ENCODE results near the gene PLD5. TPM values are rescaled to one million over a fixed set of nuclear protein-coding genes. Genes with fewer than 3 reads are reported as not detected.
"Not testable (repeated sequence)": the region's sequence is repeated elsewhere in the genome, so short reads cannot be mapped to it uniquely, and the experiment has no call there.

Gene PLD5
- total RNA-seq, 1 donor from 2014 or later, result 1.0 TPM

- Mint-ChIP-seq H3K4me1 (ENCODE audit: low read depth) (no peaks in the 10 kb centered on the region), H3K9me3 (ENCODE audit: low read depth) (no peaks in the 10 kb centered on the region), H3K27ac (no peak overlapping the region), H3K4me3 (ENCODE audit: low read depth) (no peak overlapping the region), H3K27me3 (no peaks in the 10 kb centered on the region), H3K36me3 (ENCODE audit: insufficient read depth) (no peaks in the 10 kb centered on the region)
- no peak for DNase-seq (ENCODE audit: low spot score, unreplicated experiment)
- no peak for TF ChIP-seq CTCF (IDR thresholded peaks at IDR 0.05; ENCODE audit: unreplicated experiment)
These were observed 338.8 kb downstream of the PLD5 start for GRCh38 chr1:242185731-242186130.

- Mint-ChIP-seq H3K36me3 (ENCODE audit: insufficient read depth) (no peaks in the 10 kb centered on the region), H3K4me1 (ENCODE audit: low read depth) (no peaks in the 10 kb centered on the region), H3K27ac (no peak overlapping the region), H3K9me3 (ENCODE audit: low read depth) (no peaks in the 10 kb centered on the region), H3K27me3 (no peaks in the 10 kb centered on the region), H3K4me3 (ENCODE audit: low read depth) (no peak overlapping the region)
- no peak for TF ChIP-seq CTCF (IDR thresholded peaks at IDR 0.05; ENCODE audit: unreplicated experiment)
- no peak for DNase-seq (ENCODE audit: low spot score, unreplicated experiment)
These were observed 339.5 kb downstream of the PLD5 start for GRCh38 chr1:242184955-242185354.

GRCh38 chr1:242179767-242180166, 344.7 kb downstream of the PLD5 start:
- H3K9me3 Mint-ChIP-seq (ENCODE audit: low read depth), result peaks cover 11% of the 10 kb centered on the region
- not testable (repeated sequence) for H3K27me3 Mint-ChIP-seq; H3K4me3 Mint-ChIP-seq (ENCODE audit: low read depth); DNase-seq (ENCODE audit: low spot score, unreplicated experiment); H3K36me3 Mint-ChIP-seq (ENCODE audit: insufficient read depth); H3K4me1 Mint-ChIP-seq (ENCODE audit: low read depth); H3K27ac Mint-ChIP-seq

GRCh38 chr1:242178924-242179708, 345.4 kb downstream of the PLD5 start:
- TF ChIP-seq CTCF (IDR thresholded peaks at IDR 0.05; ENCODE audit: unreplicated experiment), result no peak
- no peak for DNase-seq (ENCODE audit: low spot score, unreplicated experiment)
- no peaks in the 10 kb centered on the region for H3K36me3 Mint-ChIP-seq (ENCODE audit: insufficient read depth)

GRCh38 chr1:242178436-242178835, 346.1 kb downstream of the PLD5 start:
- no peak overlapping the region for H3K27ac Mint-ChIP-seq
- H3K4me1 Mint-ChIP-seq (ENCODE audit: low read depth), result no peaks in the 10 kb centered on the region
- no peak for DNase-seq (ENCODE audit: low spot score, unreplicated experiment)
- H3K9me3 Mint-ChIP-seq (ENCODE audit: low read depth), result peaks cover 11% of the 10 kb centered on the region
- no peaks in the 10 kb centered on the region for H3K36me3 Mint-ChIP-seq (ENCODE audit: insufficient read depth)
- no peak for TF ChIP-seq CTCF (IDR thresholded peaks at IDR 0.05; ENCODE audit: unreplicated experiment)
- no peak overlapping the region for H3K4me3 Mint-ChIP-seq (ENCODE audit: low read depth)
- no peaks in the 10 kb centered on the region for H3K27me3 Mint-ChIP-seq

More at GRCh38 chr1:242178924-242179708, 345.4 kb downstream of the PLD5 start:
- peaks cover 11% of the 10 kb centered on the region for H3K9me3 Mint-ChIP-seq (ENCODE audit: low read depth)
- no peaks in the 10 kb centered on the region for H3K4me1 Mint-ChIP-seq (ENCODE audit: low read depth)
- H3K4me3 Mint-ChIP-seq (ENCODE audit: low read depth), result no peak overlapping the region
- no peak overlapping the region for H3K27ac Mint-ChIP-seq
- H3K27me3 Mint-ChIP-seq, result no peaks in the 10 kb centered on the region

GRCh38 chr1:242162140-242162539, 362.4 kb downstream of the PLD5 start:
- Mint-ChIP-seq H3K27ac (no peak overlapping the region), H3K27me3 (no peaks in the 10 kb centered on the region), H3K4me1 (ENCODE audit: low read depth) (peaks cover 3% of the 10 kb centered on the region), H3K4me3 (ENCODE audit: low read depth) (no peak overlapping the region), H3K9me3 (ENCODE audit: low read depth) (no peaks in the 10 kb centered on the region), H3K36me3 (ENCODE audit: insufficient read depth) (peaks cover 2% of the 10 kb centered on the region)
- no peak for TF ChIP-seq CTCF (IDR thresholded peaks at IDR 0.05; ENCODE audit: unreplicated experiment)
- no peak for DNase-seq (ENCODE audit: low spot score, unreplicated experiment)

Measured in progenitor cell of endocrine pancreas (in vitro differentiated cells).